ENCODE results near the gene PACS1.

PACS1 gene

DNA sequence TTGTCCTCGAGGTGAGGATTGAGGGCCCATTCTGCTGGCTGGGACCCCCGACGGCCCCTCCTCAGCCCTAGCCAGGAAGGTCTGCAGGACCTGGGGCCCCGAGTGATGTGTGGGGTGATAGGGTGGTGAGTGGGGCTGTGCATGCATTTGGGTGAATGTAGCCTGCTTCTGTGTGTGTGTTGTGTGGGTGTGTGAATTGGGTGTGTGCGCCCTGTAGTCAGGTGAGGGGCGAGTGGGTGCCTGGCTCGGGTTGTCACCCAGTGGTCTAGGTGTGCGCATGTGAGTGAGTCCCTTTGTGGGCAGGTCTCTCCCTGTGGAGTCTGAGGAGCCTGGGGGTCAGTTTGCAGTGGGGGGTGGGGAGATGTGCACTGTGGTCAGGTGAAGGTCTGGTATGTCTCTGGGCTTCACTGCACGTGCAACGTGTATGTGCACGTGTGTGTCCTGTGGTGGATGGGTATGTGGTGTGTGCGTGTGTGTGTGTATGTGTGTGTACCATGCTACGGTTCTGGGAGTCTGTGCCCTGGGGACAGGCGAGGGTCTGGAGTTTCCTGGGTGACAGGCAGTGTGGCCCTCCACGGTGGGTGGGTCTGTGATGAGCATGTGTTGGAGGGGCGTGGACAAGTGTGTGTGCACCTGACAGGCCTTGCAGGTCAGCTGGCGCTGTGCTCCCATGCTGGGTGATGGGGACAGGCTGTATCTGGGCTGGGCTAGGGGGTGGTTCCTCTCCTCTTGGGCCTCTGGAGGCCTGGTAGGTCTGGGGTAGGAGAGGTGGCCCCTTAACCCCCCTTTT lies 222.7 kb downstream of the PACS1 start:
- no peak for DNase-seq

GRCh38 chr11:66293352-66293751 lies 223.3 kb downstream of the PACS1 start:
- no peak for DNase-seq

DNA sequence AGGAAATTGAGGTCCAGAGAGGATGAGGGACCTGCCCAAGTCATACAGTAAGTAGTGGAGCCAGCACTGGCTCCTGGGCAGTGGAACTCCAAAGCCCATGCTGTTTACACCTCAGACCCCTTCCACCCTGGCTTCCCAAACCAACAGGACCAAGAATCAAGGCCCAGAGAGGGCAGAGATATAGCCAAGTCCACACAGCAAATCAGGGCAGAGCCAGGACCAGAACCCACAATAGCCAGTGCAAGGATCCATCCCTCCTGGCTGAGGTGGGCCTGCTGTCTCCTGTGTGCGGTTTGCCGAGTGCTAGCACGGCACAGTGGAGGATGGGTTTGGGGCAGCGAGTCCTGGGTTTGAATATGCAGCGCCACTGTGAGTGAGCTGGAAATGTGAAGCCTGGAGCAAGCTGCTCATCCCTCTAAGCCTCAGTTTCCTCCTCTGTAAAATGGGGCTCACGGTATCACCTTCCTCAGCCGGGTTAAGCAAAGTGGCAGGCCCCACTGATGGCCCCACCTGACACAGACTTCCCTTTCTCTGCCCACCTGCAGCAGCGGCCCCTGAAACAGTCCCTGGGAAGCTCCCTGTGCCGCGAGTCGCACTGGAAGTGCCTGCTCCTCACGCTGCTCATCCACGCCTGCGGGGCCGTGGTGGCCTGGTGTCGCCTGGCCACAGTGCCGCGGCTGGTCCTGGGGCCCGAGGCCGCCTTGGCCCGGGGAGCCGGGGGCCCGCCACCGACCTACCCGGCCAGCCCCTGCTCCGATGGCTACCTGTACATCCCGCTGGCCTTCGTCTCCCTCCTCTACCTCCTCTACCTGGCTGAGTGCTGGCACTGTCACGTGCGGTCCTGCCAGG lies 223.9 kb downstream of the PACS1 start:
- DNase-seq, result no peak
